Omental fat pad (tissue), 4 donors: ENCODE data around the gene SORCS1. TPM values are rescaled to one million over a fixed set of nuclear protein-coding genes. Genes with fewer than 3 reads are reported as not detected.

ENCODE experiments used
- ATAC-seq: fragments of 150-250 bp; one replicate; pipeline ENCODE4 v1.9.1; 2016; ENCODE audit warnings: mild to moderate bottlenecking, moderate library complexity; ENCODE audit not compliant: low FRiP score
- DNase-seq: peaks from one replicate; pipeline ENCODE4 v3.0.0-alpha.2; 2019; ENCODE audit warnings: low spot score
- CTCF ChIP-seq, 3 donors: fragments of 450-650 bp; IDR thresholded peaks; one replicate each; pipeline ENCODE4 v1.5.1; 2016 to 2017; ENCODE audit warnings: antibody characterized with exemption in 3 of 3, mild to moderate bottlenecking in 3 of 3, moderate library complexity in 2 of 3
- total RNA-seq, 4 donors: library from RNA; depleted of rRNA; stranded (reverse); fragments of >200 nt; gene quantifications; one replicate each; pipeline ENCODE4 v1.1.0, GENCODE V29; 2016

The SORCS1 gene
- total RNA-seq, 4 donors from 2014 or later: 0.09 to 1.3 (median 0.37) TPM

GRCh38 chr10:106920538-106920937 lies 244.0 kb downstream of the SORCS1 start:
- ATAC-seq (no peak), DNase-seq (no peak)
- TF ChIP-seq CTCF (IDR thresholded peaks at IDR 0.05): no peak

GRCh38 chr10:106919871-106920282 lies 244.6 kb downstream of the SORCS1 start:
- ATAC-seq (no peak), DNase-seq (no peak)
- no peak for TF ChIP-seq CTCF (IDR thresholded peaks at IDR 0.05)

GRCh38 chr10:106917452-106918055 lies 247.0 kb downstream of the SORCS1 start:
- ATAC-seq (no peak), DNase-seq (no peak)
- TF ChIP-seq CTCF (IDR thresholded peaks at IDR 0.05): no peak

GRCh38 chr10:106914016-106914415 lies 250.5 kb downstream of the SORCS1 start:
- DNase-seq: no peak
- ATAC-seq: no peak
- no peak for TF ChIP-seq CTCF (IDR thresholded peaks at IDR 0.05)

- TF ChIP-seq CTCF (IDR thresholded peaks at IDR 0.05): no peak
- ATAC-seq (no peak), DNase-seq (no peak)
These were observed 251.2 kb downstream of the SORCS1 start for GRCh38 chr10:106913348-106913747.

GRCh38 chr10:106911096-106911495 lies 253.4 kb downstream of the SORCS1 start:
- ATAC-seq (no peak), DNase-seq (no peak)
- no peak for TF ChIP-seq CTCF (IDR thresholded peaks at IDR 0.05)

GRCh38 chr10:106910666-106911065 lies 253.8 kb downstream of the SORCS1 start:
- ATAC-seq (no peak), DNase-seq (no peak)
- no peak for TF ChIP-seq CTCF (IDR thresholded peaks at IDR 0.05)
